ENCODE results near the gene UNK. TPM values are rescaled to one million over a fixed set of nuclear protein-coding genes. Genes with fewer than 3 reads are reported as not detected.
A peak's percentile ranks its signal among the peaks of the same experiment; 100 is the strongest.

UNK gene
- total and polyA plus RNA-seq, 2 of the 13 experiments (the other 11 are each of a cell fraction or from before 2014, with no cell fraction given): 31.6 to 33.0 TPM

DNA sequence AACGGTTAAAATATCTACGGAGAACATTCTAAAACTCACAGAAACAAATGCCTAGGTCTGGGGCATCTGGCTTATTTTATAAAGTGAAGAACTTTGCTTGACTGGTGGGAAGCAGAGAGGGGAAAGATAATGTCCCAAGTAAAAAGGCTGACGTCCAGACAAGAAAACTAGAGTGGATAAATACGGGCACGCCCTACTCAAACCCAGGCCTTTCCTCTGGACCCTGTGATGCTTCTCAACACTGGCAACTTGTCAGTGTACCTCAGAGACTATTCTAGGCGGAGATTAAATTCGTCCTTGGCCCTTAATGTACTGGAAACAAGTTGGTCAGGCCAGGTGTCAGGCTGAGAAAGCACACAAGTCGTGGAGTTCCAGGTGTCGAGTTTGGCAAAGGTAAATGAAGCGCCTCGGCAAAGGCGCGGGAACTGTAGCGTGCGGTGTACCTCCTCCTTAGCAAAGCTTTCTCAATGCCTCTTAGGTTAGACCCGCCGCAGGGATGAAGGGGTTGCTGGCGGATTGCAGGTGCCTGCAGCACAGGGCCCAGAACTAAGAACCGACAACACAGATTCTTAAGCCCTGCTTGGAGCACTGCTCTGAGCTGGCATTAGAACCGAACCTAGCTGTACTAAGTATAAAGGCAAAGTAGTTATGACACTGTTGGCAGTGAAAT lies 668 bp upstream of the UNK start (continued):
- TF ChIP-seq ASH2L (IDR thresholded peaks at IDR 0.05; ENCODE audit: insufficient read length, low read depth, low read length) (no peak), ZNF644 (CRISPR knock-in tag; IDR thresholded peaks at IDR 0.05; ENCODE audit: low read depth) (no peak), STAT6 (CRISPR knock-in tag; IDR thresholded peaks at IDR 0.05; ENCODE audit: borderline replicate concordance) (no peak), ZFP36 (IDR thresholded peaks at IDR 0.05; ENCODE audit: borderline replicate concordance, low read depth, low read length, partially characterized antibody) (no peak), PAF1 (CRISPR knock-in tag; IDR thresholded peaks at IDR 0.05) (no peak), WIZ (CRISPR knock-in tag; IDR thresholded peaks at IDR 0.05) (no peak), SNRNP70 (IDR thresholded peaks at IDR 0.05; ENCODE audit: low read depth, low read length) (no peak), ZNF552 (CRISPR knock-in tag; IDR thresholded peaks at IDR 0.05; ENCODE audit: borderline replicate concordance) (no peak), PAWR (CRISPR knock-in tag; IDR thresholded peaks at IDR 0.05; ENCODE audit: borderline replicate concordance) (no peak), ADNP (CRISPR knock-in tag; IDR thresholded peaks at IDR 0.05) (no peak), ZNF326 (CRISPR knock-in tag; IDR thresholded peaks at IDR 0.05; ENCODE audit: borderline replicate concordance) (no peak), MBNL3 (CRISPR knock-in tag; conservative IDR thresholded peaks at IDR 0.05) (no peak), GLI4 (CRISPR knock-in tag; IDR thresholded peaks at IDR 0.05; ENCODE audit: borderline replicate concordance) (0 out of 2 replicates have a peak, but pooled peaks have one; percentile 67), JUN (CRISPR knock-in tag; IDR thresholded peaks at IDR 0.05) (no peak; the same call in 1 of the 2 replicates), ZNF780A (CRISPR knock-in tag; IDR thresholded peaks at IDR 0.05) (no peak), SP2 (CRISPR knock-in tag; IDR thresholded peaks at IDR 0.05) (no peak), SRSF1 (optimal IDR thresholded peaks at IDR 0.05; ENCODE audit: low read depth, low read length) (no peak), PBX3 (CRISPR knock-in tag; IDR thresholded peaks at IDR 0.05; ENCODE audit: borderline replicate concordance) (no peak), ZNF331 (CRISPR knock-in tag; IDR thresholded peaks at IDR 0.05) (no peak), THYN1 (CRISPR knock-in tag; IDR thresholded peaks at IDR 0.05; ENCODE audit: borderline replicate concordance, low read depth) (no peak)
- TF ChIP-seq, protein P1, sequence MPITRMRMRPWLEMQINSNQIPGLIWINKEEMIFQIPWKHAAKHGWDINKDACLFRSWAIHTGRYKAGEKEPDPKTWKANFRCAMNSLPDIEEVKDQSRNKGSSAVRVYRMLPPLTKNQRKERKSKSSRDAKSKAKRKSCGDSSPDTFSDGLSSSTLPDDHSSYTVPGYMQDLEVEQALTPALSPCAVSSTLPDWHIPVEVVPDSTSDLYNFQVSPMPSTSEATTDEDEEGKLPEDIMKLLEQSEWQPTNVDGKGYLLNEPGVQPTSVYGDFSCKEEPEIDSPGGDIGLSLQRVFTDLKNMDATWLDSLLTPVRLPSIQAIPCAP (CRISPR knock-in tag; IDR thresholded peaks at IDR 0.05; ENCODE audit: low read depth): no peak
- TF ChIP-seq, protein P2, sequence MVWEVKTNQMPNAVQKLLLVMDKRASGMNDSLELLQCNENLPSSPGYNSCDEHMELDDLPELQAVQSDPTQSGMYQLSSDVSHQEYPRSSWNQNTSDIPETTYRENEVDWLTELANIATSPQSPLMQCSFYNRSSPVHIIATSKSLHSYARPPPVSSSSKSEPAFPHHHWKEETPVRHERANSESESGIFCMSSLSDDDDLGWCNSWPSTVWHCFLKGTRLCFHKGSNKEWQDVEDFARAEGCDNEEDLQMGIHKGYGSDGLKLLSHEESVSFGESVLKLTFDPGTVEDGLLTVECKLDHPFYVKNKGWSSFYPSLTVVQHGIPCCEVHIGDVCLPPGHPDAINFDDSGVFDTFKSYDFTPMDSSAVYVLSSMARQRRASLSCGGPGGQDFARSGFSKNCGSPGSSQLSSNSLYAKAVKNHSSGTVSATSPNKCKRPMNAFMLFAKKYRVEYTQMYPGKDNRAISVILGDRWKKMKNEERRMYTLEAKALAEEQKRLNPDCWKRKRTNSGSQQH (CRISPR knock-in tag; IDR thresholded peaks at IDR 0.05; ENCODE audit: low read depth): no peak

Measured in HepG2 (cell line).